GM10847 (cell line): ENCODE measurements around the gene SPATA6.

Experiments
- POLR2A ChIP-seq: IDR thresholded peaks from 2 replicates; pipeline ENCODE4 v1.6.1; 2011; ENCODE audit not compliant: insufficient read length; ENCODE audit errors: extremely low read depth

The SPATA6 gene

DNA sequence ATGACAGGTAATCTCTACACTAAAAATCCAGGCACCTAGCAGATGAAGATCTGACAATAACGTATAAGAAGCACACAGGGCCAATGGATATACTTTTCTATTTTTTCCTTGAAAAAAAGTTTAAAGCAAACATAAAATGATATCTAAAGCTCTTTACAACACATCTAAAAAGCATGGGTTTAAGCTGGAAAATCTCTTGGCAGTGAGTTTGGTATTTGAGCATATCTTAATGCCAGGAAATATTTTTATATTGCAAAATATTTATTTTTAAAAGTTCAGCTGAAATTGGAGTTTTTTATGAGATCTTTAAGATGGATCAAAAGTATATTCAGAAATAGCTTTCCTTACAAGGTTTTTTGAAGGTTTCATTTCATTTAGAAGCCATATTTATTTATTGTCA is 209.0 kb downstream of the SPATA6 start:
- TF ChIP-seq POLR2A: no peak

DNA sequence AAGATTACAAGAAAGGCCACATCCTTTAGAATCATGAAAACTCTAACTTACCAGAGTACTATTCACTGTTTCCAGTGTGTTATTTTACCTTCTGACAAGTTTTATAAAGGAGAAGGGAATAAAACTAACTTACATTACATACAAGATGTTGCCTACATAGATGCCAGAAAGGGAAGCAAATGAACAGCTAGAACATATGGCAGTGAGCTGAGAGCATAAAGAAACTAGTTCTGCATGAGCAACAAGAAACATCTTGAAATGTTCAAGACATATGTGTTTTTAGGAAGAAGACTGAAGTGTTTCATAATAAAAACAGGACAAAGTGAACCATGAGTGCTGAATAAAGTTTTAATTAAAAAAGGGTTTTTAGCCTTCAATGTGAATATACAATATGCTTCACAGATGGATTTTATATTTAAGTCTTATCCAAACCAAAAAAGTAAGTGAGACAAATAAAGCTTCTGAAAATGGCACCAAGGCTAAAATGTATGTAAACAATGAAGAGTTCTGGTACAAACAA is 210.1 kb downstream of the SPATA6 start:
- no peak for TF ChIP-seq POLR2A

DNA sequence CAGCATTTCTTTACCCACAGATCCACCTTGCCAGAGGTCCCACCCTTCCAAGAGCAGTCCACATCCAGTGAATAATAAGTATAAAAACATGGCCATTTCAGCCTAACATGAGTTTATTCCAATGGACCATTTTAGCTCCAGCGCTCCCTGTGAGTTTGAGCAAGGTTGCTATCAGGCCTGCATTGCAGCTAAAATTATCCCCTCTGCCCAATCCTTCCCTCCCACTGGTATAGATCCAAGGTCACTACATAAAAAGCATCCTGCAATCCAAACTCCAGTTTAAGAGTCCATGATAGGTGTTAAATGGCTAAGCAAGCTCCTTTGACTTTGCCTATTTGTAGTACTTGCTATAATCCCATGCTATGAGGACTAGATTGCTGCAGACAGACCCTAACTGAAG is 213.9 kb downstream of the SPATA6 start:
- no peak for TF ChIP-seq POLR2A

DNA sequence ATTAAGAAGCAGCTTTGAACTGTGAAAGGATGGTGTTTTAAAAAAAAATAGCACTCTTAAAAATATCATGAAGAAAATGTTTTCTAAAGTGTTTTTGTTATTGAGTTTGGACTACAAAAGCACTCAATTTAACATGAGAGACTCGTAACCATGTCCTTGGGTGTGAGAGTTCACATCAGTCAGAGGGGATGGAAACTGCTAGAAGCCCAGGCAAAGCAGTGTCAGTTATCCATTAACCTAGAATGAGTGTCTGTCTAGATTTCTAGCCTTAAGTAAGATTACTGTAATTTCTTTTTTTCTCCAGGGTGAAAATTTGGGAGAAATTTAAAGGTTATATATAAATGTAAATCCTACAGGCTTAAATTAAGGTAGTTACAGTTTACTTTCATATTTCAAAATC is 217.8 kb downstream of the SPATA6 start:
- no peak for TF ChIP-seq POLR2A

DNA sequence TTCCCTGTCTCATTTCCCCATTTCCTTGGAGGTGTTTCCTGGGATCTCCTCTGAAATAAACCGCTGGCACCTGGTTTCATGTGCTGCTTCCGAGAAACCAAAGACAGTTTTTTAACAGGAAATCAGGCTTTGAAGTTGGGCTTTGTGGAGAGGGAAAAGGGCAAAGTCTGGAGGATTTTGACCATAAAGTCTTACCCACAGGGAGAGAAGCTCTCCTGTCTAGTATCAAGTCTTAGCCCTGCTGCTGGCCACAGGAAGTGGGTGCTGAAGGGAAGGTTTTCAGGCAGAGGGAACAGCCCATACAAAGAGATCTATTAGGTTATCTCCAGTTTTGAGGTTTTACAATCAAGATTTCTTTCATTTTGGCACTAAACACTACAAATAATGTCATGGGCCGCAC is 220.2 kb downstream of the SPATA6 start:
- TF ChIP-seq POLR2A: no peak

DNA sequence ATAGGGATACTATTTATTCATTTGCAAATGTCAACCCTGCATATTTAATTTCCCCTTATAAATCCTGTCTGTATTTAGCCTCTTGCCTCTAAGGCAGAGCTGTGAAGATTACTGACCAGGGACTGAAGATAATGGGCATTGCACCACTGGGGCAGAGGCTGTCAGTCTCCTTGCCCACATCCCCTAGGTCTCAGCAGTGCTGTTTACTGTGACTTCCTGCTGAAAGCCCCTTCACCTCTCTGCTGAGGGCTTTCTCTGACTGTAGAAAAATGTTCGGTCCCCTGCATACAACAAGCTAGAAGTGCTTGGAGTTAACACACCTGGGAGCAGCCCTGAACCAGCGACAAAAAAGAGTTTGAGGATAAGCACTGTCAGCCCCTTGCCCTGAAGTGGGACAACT is 220.7 kb downstream of the SPATA6 start:
- no peak for TF ChIP-seq POLR2A

DNA sequence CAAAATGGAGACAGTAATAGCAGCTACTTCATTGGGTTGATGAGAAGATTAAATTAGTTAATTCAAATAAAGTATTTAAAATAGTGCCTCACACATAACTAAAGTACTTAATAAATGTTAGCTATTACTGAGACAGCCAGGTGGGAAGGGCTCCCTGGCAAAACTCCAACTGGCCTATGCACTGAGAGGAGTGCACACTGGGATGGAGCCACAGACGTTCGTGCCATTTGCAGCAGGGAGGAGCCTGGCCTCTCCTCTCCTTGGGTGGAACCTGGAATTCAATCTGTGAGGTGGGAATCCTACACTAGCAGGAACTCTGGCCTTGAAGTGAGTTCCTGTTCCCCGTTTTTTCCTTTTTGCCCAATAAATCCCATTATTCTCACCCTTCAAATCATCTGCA is 221.4 kb downstream of the SPATA6 start:
- no peak for TF ChIP-seq POLR2A

DNA sequence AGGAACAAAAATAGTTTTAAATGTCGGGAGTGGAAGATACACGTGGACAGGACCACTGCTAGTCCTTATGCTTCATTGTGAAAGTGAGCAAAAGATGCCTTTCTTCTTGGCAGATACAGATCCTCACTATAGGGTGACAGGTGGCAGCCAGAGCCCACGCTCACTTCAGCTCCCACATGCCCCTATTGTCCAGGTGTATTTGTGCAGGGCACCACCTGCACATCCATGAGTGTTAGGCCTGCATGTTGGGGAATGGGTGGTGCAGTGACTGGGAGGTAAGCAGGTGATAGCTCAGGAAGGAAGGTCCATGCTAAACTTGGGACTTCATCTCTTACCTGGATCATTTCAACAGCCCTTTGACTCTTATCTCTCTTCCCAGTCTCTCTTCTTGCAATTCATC is 222.1 kb downstream of the SPATA6 start:
- no peak for TF ChIP-seq POLR2A

DNA sequence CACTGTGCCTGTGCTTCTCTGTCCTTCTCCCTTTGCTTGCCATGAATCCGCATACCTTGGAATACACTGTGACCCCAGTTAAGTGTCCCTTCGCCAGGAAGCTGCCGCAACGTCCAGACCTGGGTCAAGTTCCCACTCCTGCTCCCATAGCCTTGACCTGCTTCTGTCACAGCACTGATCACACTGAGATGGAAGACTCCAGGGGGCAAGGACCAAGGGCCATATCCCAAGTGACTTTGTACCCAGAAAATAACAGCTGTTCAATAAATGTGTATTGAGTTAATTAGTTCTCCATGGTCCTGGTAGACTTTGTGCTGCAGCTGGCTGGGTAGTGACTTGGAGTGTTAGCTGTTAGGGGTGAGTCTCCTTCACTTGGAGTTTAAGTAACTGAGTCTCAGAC is 223.6 kb downstream of the SPATA6 start:
- no peak for TF ChIP-seq POLR2A

DNA sequence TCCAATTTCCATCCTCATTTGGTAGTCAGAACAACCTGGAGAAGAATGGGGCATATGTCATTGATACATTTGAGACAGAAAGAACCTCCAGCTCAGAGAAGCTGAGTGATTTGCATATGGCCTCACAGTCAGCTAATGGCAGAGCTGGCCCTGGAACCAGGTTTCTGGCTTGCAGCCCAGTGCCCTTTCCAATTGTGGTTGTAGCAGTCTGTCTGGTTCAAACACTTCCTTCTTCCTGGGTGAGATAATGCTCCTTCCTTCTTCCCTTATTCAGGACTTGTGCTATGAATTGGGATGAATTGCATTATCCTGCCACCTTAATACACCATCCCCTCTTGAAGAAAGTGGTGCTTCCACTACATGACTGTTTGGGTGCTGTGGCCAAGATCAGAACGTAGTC is 225.3 kb downstream of the SPATA6 start:
- no peak for TF ChIP-seq POLR2A
